Measurements from ENCODE around the gene RAB43.

- no peak for TF ChIP-seq CTCF (conservative IDR thresholded peaks at IDR 0.05; ENCODE audit: low read depth, low read length)
- no peak for TF ChIP-seq EZH2 (IDR thresholded peaks at IDR 0.05; ENCODE audit: borderline replicate concordance, low read depth, low read length, poor library complexity, severe bottlenecking)
Measured at GRCh38 chr3:129063841-129064482, 57.6 kb downstream of the RAB43 start.
